ENCODE measurements around the gene RNF7.

RNF7 gene

GRCh38 chr3:141726483-141726882 lies 11.6 kb upstream of the RNF7 start:
- Histone ChIP-seq H3K9ac (ENCODE audit: low read length) (no peak overlapping the region), H2AFZ (ENCODE audit: low read length) (no peak overlapping the region), H3K27me3 (replicated peaks; ENCODE audit: insufficient read depth, low read length) (no peaks in the 10 kb centered on the region), H3K4me3 (ENCODE audit: low read length) (no peak overlapping the region), H3K9me2 (replicated peaks; ENCODE audit: insufficient read depth, low read length) (no peaks in the 10 kb centered on the region), H3K4me2 (ENCODE audit: low read depth, low read length) (no peak overlapping the region), H3K36me3 (replicated peaks; ENCODE audit: insufficient read depth, low read length) (no peaks in the 10 kb centered on the region), H3K4me1 (ENCODE audit: low read length) (no peaks in the 10 kb centered on the region), H3K79me2 (ENCODE audit: low read length) (no peaks in the 10 kb centered on the region), H3K27ac (ENCODE audit: low read length) (no peak overlapping the region), H3F3A (ENCODE audit: insufficient read depth, low read length) (no peaks in the 10 kb centered on the region), H3K9me3 (replicated peaks; ENCODE audit: insufficient read depth, low read length) (no peaks in the 10 kb centered on the region), H4K20me1 (ENCODE audit: insufficient read depth, low read length) (no peaks in the 10 kb centered on the region)
- TF ChIP-seq EZH2phosphoT487 (IDR thresholded peaks at IDR 0.05; ENCODE audit: low read length) (no peak), CTCF (IDR thresholded peaks at IDR 0.05; ENCODE audit: low read length) (no peak), EZH2 (optimal IDR thresholded peaks at IDR 0.05; ENCODE audit: low read depth, low read length) (no peak)
- DNase-seq = no peak

- H3K9ac ChIP-seq (ENCODE audit: low read length) = no peak overlapping the region
- H3K27ac ChIP-seq (ENCODE audit: low read length) = no peak overlapping the region
- no peaks in the 10 kb centered on the region for H3K4me1 ChIP-seq (ENCODE audit: low read length)
- TF ChIP-seq EZH2 (optimal IDR thresholded peaks at IDR 0.05; ENCODE audit: low read depth, low read length) (no peak), EZH2phosphoT487 (IDR thresholded peaks at IDR 0.05; ENCODE audit: low read length) (no peak), CTCF (IDR thresholded peaks at IDR 0.05; ENCODE audit: low read length) (no peak)
- no peak overlapping the region for H3K4me3 ChIP-seq (ENCODE audit: low read length)
- H3K27me3 ChIP-seq (replicated peaks; ENCODE audit: insufficient read depth, low read length) = no peaks in the 10 kb centered on the region; the same call in 1 of the 2 replicates
- H3F3A ChIP-seq (ENCODE audit: insufficient read depth, low read length) = no peaks in the 10 kb centered on the region
- no peaks in the 10 kb centered on the region for H3K9me2 ChIP-seq (replicated peaks; ENCODE audit: insufficient read depth, low read length)
- DNase-seq = no peak
- no peak overlapping the region for H3K4me2 ChIP-seq (ENCODE audit: low read depth, low read length)
- no peaks in the 10 kb centered on the region for H4K20me1 ChIP-seq (ENCODE audit: insufficient read depth, low read length)
- no peaks in the 10 kb centered on the region for H3K36me3 ChIP-seq (replicated peaks; ENCODE audit: insufficient read depth, low read length)
- H3K79me2 ChIP-seq (ENCODE audit: low read length) = no peaks in the 10 kb centered on the region
- no peaks in the 10 kb centered on the region for H3K9me3 ChIP-seq (replicated peaks; ENCODE audit: insufficient read depth, low read length)
- no peak overlapping the region for H2AFZ ChIP-seq (ENCODE audit: low read length)
Measured at GRCh38 chr3:141728355-141728892, 9.7 kb upstream of the RNF7 start.

GRCh38 chr3:141729240-141729639 lies 8.9 kb upstream of the RNF7 start:
- H2AFZ ChIP-seq (ENCODE audit: low read length) = no peak overlapping the region
- no peak overlapping the region for H3K27ac ChIP-seq (ENCODE audit: low read length)
- no peaks in the 10 kb centered on the region; the same call in 1 of the 2 replicates for H3K27me3 ChIP-seq (replicated peaks; ENCODE audit: insufficient read depth, low read length)
- H3K9me3 ChIP-seq (replicated peaks; ENCODE audit: insufficient read depth, low read length) = no peaks in the 10 kb centered on the region
- no peaks in the 10 kb centered on the region for H3F3A ChIP-seq (ENCODE audit: insufficient read depth, low read length)
- TF ChIP-seq CTCF (IDR thresholded peaks at IDR 0.05; ENCODE audit: low read length) = peak; percentile 18
- TF ChIP-seq EZH2 (optimal IDR thresholded peaks at IDR 0.05; ENCODE audit: low read depth, low read length) = no peak
- no peak overlapping the region for H3K4me3 ChIP-seq (ENCODE audit: low read length)
- H3K9me2 ChIP-seq (replicated peaks; ENCODE audit: insufficient read depth, low read length) = no peaks in the 10 kb centered on the region
- no peaks in the 10 kb centered on the region for H3K36me3 ChIP-seq (replicated peaks; ENCODE audit: insufficient read depth, low read length)
- no peaks in the 10 kb centered on the region for H4K20me1 ChIP-seq (ENCODE audit: insufficient read depth, low read length)
- no peaks in the 10 kb centered on the region for H3K79me2 ChIP-seq (ENCODE audit: low read length)
- no peak overlapping the region for H3K4me2 ChIP-seq (ENCODE audit: low read depth, low read length)
- no peaks in the 10 kb centered on the region for H3K4me1 ChIP-seq (ENCODE audit: low read length)
- no peak for DNase-seq
- no peak overlapping the region for H3K9ac ChIP-seq (ENCODE audit: low read length)
